Sigmoid colon (tissue), 4 donors: ENCODE results near the gene ARL4A.
A peak's percentile ranks its signal among the peaks of the same experiment; 100 is the strongest.

ENCODE experiments used
- CTCF ChIP-seq, 4 experiments: fragments of 450-650 bp in 3 of 4; fragments of 200-600 bp in 1 of 4; IDR thresholded peaks; one replicate each; pipeline ENCODE4 v1.5.1; 2016 to 2019; ENCODE audit warnings: antibody characterized with exemption in 4 of 4, mild to moderate bottlenecking in 3 of 4, moderate library complexity in 2 of 4
- EP300 ChIP-seq, 4 donors: sonication (generic); formaldehyde crosslinking; IDR thresholded peaks; one replicate each; pipeline ENCODE4 v1.6.1; 2017; ENCODE audit warnings: antibody characterized with exemption in 4 of 4
- POLR2A ChIP-seq, 2 donors: fragments of 450-650 bp; IDR thresholded peaks; one replicate each; pipeline ENCODE4 v1.6.1; 2016; ENCODE audit warnings: antibody characterized with exemption in 2 of 2, mild to moderate bottlenecking in 2 of 2, moderate library complexity in 2 of 2

- peak; percentile 41 to 87 (median 60) for TF ChIP-seq CTCF (IDR thresholded peaks at IDR 0.05)
- no peak for TF ChIP-seq POLR2A (IDR thresholded peaks at IDR 0.05)
- TF ChIP-seq EP300 (IDR thresholded peaks at IDR 0.05), result peak in 3 of 4 donors; percentile 4 to 88 (median 81)
Observed at GRCh38 chr7:12686234-12686890, 1.1 kb upstream of the ARL4A start.
